SK-N-MC (cell line): ENCODE data around the gene NEDD4.

ENCODE experiments used
- EZH2 ChIP-seq: fragments of 200-600 bp; sonication (generic); IDR thresholded peaks from one replicate; pipeline ENCODE4 v1.6.1; 2017; ENCODE audit warnings: antibody characterized with exemption
- POLR2AphosphoS5 ChIP-seq: IDR thresholded peaks from 2 replicates; pipeline ENCODE4 v1.6.1; 2012; ENCODE audit warnings: mild to moderate bottlenecking, low read depth, low read length, borderline replicate concordance

DNA sequence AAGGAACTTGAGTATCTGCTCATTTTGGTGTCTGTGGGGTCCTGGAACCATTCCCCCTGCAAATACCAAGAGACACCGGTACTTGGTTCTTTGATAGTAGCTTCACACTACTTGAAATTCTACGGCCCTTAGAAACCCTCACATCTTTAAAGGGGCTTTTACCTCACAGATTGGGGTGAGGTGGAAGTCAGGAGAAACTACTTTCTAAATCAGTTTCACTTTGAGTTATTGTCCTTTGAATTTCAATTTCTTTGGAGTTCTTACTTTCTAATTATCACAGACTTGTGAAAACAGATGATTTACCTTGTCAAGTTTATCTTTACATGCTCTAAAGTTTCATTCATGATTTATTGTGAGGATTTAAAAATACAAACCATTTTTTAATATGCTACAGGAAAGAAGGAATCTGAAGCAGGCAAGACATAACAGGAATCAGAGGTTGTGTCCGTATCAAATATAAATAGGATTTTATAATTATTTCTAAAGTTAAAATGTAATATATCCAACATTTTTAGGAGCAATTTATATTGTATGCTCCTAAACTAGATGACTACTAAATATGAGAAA, 98.9 kb downstream of the NEDD4 start:
- TF ChIP-seq POLR2AphosphoS5 (no peak), EZH2 (no peak)
